Measurements from ENCODE around the gene STUM.
"Not testable (repeated sequence)": the region's sequence is repeated elsewhere in the genome, so short reads cannot be mapped to it uniquely, and the experiment has no call there.

The STUM gene

DNA sequence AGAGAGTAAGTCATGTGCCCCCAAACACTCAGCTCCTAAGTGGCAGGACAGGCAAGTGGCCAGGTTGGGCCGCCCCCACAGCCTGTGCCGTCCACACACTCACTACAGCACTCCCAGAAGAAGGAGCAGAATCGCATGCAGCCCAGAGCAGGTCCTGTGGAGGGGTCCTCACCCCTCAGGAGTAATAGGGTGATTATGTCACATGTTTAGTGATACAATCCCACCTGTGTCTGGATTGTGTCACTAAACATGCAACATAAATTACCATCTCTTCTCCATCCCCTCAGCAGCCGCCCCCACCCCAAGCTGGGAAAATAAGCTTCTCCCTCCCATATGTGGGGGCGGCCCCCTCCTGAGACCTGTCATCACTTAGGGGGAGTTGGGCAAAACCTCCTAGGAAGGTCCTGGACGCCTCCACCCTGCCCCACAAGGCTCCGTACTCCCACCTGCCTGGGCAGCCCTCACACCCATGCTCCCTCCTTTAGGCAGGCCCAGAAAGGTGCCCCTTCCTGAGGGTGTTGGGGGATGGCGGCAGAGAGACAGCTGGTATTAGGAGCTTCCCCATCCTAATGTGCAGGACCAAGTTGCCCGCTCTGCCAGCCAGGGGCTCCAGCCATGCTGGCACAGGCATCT is 56.9 kb downstream of the STUM start:
- DNase-seq (ENCODE audit: low read depth), result no peak

DNA sequence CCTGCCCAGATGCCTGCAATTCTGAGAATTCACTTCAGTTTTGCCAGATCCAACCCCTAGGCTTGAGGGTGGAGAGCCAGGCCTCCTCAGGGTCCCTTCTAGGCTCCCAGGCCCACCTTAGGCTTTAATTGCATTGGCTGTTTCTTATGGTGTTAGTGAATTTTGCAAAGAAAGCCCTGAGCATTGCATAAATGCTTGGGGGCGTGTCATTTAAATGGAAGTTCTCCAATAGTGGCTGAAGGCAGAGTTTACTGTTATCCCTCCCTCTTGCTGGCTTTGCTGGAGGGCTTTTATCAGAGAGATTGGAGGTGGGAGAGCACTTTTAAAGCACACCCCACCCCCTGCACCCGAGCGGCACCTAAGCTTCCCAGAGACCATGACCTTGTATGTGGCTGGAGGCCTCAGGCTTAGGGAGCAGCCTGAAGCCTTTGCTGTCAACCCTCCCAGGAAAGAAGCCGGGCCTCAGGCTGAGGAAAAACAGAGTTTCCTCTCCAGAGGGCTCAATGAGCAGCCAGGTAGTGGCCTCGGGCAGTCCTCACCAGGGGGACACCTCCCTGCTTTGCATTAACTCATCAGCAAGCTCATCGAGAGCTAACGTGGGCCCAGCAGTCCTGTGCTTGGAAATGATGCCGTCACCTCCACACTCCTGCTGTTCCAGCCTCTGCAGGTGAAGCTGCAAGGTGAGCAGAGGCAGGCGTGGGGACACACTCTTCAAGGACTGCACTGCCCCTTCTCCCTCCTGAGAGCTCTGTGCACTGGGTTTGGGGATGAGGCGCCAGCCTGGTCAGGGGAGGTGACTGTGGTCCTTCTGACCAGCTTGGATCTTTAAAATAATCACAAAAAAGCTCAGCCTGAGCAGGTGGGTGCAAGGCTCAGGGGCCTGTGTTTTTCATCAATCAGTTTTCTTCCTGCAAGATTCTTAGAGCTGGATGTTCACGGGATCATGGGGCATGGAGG is 58.0 kb downstream of the STUM start:
- no peak for DNase-seq (ENCODE audit: low read depth)

DNA sequence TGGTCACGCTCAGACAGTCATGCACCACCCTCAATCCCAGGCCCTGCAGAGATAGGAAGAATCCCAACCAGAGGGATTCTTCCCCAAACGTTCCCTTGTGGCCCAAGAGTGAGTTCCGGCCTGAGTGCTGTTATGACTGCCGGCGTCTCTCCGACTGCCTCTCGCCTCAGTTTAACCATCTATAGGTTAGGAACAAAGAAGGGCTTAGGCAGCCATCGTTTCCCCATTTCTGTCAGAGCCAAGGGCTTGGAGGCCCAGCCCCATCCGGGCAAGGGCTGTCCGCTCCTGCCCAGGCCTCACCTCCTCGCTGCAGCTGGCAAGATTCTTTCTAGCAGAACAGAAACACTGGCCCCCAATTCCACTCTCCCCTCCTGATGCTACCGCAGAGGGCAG is 58.7 kb downstream of the STUM start:
- no peak for DNase-seq (ENCODE audit: low read depth)

DNA sequence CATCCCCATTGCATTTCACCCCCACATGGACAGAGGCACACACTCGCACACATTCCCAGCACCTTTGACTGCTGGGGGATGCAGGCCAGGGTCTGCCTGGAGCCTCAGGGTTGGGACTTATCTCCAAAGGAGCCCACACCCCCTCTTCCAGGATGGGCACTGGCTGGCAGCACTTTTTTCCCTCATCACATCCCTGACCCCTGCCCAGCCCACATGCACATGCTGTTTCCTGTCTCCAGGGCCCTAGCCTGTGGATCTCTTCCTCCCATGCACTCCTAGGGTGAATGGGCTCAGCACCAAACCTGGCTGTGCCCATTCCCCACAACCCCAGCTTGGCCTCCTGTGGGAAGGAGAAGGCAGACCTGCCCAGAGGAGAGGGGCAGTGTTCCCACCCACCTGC is 59.3 kb downstream of the STUM start:
- no peak for DNase-seq (ENCODE audit: low read depth)

DNA sequence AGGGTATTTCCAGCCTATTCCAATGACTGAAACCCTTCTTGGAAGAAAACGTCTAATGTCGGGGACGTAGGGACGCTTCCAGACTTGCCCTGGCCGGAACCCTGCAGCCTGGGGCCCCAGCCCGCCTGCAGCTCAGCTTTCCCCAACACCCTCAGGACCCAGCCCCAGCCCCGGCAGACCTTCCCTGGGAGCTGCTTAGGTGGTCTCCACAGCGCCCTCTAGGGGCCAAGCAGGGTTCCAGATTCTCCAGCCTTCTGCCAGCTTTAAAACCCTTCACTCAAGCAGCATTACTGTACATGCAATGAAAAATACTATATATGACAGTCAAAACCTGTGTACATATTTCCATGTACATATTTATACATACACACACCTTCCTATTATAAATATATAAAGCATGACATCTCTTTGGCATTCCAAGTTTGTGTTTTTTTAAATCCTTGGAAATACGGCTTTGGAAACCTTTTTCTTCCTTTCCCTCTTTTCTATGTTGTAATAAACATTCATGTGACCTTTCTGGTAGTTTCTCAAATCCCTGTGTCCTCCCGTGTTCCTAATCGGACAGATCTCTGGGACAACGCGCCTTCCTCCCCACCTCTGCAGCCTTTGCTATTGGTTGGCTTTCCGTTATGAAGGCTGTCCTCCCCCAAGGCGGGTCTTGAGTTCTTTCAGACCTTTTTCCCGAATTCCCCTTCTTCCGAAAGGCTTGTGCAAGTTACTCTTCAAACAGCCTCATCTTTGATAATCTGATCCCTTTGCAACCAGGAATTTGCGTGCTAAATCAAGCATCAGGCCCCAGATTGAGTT is 60.3 kb downstream of the STUM start:
- DNase-seq (ENCODE audit: low read depth), result peak; percentile 43

DNA sequence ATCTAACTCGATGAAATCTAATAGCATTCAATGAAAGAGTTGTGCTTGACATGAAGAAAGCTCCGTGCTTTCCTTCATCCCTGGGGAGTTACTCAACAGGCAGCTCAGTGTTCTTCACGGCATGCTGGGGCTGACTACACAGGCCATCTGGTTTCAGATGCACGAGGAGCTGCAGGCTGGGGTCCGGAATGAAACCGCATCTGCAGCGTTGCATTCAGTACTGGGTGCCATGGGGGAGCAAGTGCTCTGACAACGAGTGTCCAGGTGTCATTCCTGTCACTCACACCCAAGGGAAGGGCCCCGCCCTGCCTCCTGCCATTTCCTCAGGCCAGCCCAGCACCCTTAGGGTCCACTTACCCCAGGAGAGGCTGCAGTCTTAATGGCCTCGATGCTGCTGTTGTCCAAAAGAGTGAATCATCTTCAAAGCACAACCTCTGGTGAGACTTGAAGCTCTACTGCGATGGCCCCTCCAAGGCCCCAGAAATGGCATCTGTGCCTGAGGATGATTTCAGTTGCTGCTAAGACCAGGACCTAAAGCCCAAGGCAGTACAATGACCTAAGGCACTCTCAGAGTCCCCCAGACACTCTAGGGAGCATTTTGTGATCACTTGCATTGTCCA is 61.4 kb downstream of the STUM start:
- no peak for DNase-seq (ENCODE audit: low read depth)

DNA sequence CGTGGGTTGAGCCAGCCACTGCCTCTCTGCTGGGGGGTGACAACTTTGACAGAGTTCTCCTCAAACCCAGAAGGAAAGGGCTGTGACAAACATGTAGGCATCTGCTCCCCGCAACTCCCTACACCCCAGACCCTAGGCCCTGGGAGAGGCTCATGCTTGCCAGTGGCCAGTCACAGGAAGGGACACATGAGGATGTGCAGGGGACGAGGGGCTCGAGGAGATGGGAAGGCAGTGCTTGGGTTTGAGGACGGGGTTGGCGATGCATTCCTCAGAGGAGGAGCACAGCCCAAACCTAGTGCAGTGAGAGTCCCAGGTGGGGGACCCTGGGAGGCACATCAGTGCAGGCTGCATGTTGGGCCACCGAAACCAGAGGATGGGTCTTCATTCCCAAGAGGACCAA is 62.1 kb downstream of the STUM start:
- DNase-seq (ENCODE audit: low read depth), result no peak

DNA sequence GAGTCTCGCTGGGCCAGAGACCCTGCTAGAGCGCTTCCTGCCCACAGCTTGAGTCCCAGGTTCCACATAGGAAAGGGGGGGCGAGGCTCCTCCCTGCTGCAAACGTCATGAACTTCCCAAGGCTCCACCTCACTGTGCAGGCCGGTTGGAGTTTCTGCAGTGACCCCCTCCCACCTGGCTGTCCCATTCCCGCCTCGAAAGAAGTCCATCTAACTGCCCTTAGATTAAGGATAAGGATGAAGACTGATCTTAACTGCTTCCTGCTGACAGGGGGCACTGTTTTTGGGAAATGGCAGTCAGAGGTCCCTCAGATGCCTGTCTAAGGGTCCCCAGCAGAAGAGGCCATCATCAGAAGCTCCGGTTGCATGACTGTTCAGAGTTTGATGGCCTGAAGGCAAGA is 62.7 kb downstream of the STUM start:
- DNase-seq (ENCODE audit: low read depth), result no peak

DNA sequence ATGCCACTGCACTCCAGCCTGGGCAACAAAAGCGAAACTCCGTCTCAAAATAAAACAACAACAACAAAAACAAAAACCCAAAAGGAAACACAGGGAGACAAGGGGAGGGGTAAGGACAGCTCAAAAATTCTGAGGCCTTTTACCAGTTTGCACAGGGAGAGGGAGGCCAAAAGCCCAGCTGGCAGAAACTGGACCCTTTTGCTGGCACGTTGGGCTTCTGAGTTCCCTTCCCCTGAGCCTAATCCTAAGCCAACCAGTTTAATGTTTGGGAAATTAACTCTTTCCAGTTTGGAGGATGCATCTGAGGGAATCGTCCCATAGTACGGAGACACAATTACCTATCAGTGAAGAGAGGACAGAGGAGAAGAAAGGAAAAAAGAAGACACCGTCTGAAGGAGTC is 63.4 kb downstream of the STUM start:
- not testable (repeated sequence) for DNase-seq (ENCODE audit: low read depth)

DNA sequence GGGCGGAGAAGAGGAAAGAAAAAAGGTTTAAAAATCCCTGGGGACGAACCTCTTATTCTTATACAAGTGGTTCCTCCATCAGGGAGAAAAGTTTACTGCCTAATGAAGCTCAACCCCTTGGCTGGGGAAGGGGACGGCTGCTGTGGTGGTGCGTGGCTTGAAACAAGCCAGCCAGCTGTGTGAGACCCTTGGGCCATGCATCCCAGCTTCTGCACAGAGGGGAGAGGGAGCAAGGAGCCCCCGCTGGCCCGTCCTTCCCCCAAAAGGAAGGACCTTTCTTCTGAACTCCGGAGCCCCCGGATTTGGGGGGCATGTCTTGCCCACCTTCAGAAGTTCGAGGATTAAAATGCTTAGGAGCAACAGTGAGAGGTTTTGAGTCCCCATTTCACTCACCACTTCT is 67.3 kb downstream of the STUM start:
- DNase-seq (ENCODE audit: low read depth), result no peak

DNA sequence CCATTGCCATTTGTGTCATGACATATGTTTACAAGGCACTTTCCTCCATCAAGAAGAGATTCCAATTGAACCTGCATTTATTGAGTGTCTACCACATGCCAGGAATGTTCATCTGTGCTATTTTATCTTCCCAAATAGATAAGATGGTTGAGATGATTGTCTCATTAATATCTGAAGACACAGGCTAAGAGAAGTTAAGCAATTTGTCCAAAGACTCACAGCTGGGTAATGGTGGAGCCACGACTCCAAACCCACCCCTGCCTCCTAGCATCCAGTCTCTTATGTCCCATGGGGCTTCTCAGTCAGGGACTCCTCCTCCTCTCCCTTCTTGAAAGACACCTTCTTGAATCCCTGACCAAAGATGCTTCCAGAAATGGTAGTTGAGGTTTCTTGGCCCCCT is 68.1 kb downstream of the STUM start:
- DNase-seq (ENCODE audit: low read depth), result no peak

DNA sequence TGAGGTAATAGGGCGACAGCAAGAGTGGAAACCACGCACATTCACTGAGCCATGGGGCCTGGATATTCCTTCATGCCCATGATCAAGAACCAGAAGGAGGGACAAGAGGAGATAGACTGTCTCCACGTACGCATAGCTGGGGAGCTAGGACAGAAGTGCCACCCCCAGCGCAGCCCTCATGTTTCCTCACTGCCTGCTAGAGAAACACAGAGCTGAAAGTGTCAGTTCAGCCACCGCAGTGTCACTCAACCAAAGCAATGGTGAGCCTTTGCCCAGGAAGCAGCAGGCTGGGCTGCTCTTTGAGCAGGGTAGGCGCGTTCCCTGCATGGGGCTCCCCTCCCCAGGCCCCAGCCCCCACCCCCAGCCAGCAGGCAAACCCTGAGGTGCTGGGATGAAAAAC is 68.5 kb downstream of the STUM start:
- DNase-seq (ENCODE audit: low read depth), result no peak

DNA sequence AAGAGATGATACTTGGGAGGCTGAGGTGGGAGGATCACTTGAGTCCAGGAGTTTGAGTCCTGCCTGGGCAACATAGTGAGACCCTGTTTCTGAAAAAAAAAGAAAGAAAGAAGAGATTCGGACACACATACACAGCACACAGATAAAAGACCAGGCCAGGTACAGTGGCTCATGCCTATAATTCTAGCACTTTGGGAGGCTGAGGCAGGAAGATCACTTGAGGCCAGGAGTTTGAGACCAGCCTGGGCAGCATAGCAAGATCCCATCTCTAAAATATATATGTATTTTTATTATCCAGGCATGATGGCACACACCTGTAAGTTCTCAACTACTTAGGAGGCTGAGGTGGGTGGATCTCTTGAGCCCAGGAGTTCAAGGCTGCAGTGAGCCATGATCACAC is 69.2 kb downstream of the STUM start:
- not testable (repeated sequence) for DNase-seq (ENCODE audit: low read depth)

DNA sequence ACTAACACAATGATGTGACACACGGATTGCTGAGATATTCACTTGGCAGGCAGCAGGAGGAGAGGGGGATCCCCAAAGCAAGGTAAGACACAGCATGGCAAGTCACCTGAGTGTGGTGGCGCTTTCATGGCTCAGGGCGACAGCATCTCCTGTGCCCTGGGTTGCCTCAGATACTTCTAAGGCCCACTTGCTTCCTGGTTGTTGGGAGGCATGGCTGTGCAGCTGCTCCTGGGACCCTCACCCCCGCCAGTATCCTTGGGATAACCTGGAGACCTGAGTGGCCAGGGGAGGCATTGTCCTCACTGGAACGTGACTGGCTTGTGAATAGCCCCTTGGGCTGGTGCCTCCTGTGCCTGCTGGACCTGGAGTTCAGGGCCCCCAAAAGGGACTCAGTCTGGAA is 69.8 kb downstream of the STUM start:
- no peak for DNase-seq (ENCODE audit: low read depth)

DNA sequence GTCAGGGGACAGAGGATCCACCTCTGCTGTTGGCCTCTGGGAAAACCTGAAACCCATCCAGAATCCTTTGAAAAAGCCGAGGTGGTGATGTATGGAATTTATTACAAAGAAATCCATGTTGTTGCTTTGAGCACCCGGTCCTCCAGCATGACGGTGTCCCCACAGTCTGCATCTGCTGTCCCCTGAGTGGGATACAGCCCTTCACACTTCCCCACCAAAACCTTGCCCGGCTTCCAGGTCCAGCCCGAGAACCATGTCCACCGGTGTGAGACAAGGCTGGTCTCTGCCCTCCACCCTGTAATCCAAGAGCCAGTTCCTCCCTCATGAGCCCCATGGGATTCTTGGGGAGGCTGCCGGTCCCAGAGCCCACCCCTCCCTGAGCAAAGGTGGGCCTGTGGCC is 70.5 kb downstream of the STUM start:
- no peak for DNase-seq (ENCODE audit: low read depth)

DNA sequence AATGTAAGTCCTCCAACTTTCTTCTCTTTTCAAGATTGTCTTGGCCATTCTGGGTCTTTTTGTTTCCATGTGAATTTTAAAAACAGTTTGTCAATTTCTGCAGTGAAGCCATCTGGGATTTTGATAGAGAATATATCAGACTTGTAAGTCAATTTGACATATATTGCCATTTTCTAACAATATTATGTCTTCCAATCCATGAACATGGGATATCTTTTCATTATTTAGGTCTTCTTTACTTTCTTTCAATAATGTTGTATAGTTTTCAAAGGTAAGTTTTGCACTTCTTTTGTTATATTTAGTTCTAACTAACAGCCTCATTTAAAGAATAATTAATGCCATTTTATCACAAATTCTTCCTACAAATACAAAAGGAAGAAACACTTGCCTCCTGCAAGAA is 73.4 kb downstream of the STUM start:
- DNase-seq (ENCODE audit: low read depth), result no peak

DNA sequence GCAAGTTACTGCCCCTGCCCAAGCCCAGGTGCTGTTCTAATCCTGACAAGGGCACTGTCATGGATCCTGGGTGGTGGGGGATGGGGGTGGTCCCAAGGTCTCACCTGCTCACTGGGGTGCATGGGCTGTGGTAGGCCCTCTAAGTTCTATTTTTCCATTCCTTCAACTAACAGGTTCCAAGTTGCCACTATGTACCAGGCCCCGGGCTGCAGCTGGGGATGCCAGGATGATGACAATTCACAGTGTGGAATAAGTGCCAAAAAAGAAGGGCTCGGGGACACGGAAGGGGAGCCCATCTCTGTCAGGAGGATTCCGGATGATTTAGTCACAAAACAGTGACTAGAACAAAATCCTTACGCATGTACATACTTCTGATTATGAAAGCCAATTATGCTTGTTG is 76.0 kb downstream of the STUM start:
- no peak for DNase-seq (ENCODE audit: low read depth)

DNA sequence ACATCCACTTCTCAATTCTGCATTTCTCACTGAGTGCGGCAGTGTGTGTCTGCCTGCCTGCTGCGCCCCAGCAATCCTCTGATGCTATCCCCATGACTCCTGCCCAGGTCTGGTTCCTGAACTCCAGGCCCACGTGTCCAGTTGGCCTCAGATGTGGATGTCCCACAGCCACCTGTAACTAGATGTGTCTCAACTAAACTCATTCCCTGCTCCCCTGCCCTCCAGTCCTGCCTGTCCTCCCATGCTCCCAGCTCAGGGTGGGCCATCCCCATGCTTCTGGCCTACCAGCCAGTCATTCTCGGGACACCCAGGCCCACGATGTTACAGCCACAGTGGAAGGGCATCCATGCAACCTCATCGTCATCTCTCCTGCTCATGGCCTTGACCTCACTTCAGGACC is 76.8 kb downstream of the STUM start:
- DNase-seq (ENCODE audit: low read depth), result no peak

DNA sequence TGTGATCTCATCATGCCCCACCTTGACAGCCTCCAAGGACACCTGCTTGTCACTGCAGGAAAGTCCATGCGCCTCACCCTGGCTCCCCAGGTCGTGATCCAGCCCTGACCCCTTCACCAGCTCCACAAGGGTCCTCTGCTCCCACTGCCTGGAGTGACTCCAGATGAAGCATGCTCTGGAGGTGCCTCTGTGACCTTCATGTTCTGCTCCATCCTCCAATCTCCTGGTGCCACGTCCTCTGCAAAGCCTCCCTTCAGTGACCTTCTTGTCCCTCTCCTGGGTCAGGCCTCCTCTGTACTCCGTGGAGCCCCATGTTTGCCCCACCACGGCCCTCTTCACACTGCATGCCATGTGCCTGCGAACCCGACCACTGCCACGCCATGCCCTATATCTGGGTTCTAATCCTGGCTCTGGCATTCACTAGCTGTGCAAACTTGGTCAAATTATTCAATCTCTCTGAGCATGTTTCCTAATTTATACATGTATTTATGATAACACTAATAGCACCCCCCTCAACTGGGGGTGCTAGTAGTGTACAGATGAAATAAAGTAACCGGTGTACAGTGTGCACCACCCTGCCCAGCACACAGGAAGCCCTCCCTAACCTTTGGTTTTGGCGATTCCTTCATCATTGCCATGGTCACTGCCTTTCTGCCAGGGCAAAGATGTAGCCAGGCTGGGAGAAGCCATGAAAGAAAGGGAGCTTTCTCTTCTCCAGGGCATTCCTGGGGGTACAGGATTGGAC is 77.4 kb downstream of the STUM start:
- no peak for DNase-seq (ENCODE audit: low read depth)

DNA sequence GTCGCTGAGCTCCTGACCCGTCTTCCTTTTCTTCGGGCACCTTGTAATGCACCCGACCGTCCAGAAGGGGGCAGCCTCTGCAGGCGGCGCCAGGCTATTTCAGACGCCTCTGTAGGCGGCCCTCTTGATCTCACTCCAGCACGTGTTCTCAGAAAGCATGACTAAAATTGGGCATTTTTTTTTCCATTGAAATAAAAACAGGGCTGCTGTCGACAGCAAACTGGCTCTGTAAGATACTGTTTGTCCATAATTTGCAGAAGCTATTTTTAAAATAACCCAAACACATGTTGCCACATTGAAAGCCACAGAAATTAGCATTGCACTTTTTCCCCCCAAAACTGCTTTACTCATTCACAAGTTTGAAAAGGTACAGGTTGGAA is 78.0 kb downstream of the STUM start:
- peak; percentile 66 for DNase-seq (ENCODE audit: low read depth)

DNA sequence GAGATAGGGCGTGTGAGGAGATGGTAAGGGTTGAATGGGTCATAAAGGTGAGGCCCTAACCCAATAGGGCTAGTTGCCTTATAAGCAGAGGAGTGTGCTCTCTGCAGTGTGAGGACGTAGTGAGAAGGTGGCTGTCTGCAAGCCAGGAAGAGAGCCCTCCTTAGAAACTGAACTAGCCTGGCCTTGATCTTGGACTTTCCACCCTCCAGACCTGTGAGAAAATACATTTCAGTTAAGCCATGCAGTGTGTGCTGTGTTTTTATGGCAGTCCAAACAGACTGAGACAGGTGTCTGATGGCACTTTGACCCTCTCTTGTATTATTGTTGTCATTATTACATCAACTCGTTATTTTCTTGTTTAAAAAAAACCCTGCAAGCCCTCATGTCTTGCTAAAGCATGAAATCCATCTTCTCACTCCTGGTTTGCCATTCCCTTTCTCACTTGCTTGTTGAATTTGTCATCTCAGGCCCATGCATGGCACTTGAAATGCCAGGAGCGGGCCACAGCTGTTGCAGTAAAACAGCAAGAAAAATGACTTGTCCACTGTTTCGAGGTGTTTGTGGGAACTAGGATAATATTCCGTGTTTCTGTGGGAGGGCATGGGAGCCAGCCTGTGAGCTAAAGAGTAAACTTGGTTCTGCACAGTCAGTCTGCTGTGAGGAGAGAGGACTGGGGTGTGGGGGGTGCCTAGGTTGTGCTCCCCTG is 78.6 kb downstream of the STUM start:
- no peak for DNase-seq (ENCODE audit: low read depth)
